Measurements from ENCODE around the gene MAFG. TPM values are rescaled to one million over a fixed set of nuclear protein-coding genes. Genes with fewer than 3 reads are reported as not detected.

Gene MAFG
- total and polyA plus RNA-seq, 2 of the 13 experiments (the other 11 are each of a cell fraction or from before 2014, with no cell fraction given), result 14.5 to 20.0 TPM

DNA sequence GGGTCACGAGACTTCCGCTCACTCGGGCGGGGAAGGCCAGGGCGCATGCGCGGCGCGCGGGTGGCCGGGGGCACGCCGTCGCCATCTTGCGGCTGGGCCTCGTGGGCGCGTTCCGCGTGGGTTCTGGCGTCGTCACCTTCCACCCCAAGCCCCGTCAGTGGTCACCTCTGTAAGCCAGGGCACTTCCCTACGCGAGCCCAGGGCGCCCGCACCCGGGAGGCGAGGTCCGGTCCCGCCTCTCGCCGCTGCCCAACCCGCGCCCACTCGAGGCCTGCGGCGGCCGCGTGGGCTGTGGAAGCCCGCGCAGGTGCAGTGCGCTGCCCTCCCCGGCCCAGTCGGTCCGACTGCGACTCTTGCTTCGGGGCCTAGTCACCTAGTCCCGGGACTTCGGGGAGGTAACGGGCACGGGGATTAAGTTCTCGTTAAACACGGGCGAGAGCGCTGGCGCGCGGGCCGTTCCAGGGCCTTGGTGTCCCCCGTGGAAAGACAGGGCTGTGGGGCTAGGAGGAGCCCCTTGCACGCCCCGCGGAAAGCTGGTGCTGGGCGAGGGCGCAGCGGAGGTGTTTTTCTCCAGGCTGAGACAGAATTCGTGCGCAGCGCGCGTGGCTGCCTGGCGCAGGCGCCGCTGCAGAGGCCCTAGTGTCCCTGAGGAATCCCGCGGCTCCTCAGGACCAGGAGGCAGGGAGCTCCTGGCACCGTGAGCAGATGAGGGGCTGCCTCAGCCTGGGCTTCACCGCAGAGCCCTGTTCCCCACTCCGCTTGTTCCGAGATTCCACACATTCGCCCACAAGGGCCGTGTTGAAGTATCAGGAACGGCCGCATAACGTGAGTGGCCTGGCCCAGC, 55.9 kb downstream of the MAFG start (continued):
- TF ChIP-seq, protein P1, sequence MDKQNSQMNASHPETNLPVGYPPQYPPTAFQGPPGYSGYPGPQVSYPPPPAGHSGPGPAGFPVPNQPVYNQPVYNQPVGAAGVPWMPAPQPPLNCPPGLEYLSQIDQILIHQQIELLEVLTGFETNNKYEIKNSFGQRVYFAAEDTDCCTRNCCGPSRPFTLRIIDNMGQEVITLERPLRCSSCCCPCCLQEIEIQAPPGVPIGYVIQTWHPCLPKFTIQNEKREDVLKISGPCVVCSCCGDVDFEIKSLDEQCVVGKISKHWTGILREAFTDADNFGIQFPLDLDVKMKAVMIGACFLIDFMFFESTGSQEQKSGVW (CRISPR knock-in tag; IDR thresholded peaks at IDR 0.05; ENCODE audit: borderline replicate concordance), result peak; percentile 97; the same call in 1 of the 2 replicates
- TF ChIP-seq, protein P2, sequence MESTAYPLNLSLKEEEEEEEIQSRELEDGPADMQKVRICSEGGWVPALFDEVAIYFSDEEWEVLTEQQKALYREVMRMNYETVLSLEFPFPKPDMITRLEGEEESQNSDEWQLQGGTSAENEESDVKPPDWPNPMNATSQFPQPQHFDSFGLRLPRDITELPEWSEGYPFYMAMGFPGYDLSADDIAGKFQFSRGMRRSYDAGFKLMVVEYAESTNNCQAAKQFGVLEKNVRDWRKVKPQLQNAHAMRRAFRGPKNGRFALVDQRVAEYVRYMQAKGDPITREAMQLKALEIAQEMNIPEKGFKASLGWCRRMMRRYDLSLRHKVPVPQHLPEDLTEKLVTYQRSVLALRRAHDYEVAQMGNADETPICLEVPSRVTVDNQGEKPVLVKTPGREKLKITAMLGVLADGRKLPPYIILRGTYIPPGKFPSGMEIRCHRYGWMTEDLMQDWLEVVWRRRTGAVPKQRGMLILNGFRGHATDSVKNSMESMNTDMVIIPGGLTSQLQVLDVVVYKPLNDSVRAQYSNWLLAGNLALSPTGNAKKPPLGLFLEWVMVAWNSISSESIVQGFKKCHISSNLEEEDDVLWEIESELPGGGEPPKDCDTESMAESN (CRISPR knock-in tag; conservative IDR thresholded peaks at IDR 0.05), result peak; percentile 95
- TF ChIP-seq MATR3 (CRISPR knock-in tag; IDR thresholded peaks at IDR 0.05) (peak; percentile 69; the same call in 1 of the 2 replicates), ZNF343 (CRISPR knock-in tag; IDR thresholded peaks at IDR 0.05) (peak; percentile 91), ZNF772 (CRISPR knock-in tag; IDR thresholded peaks at IDR 0.05) (0 out of 2 replicates have a peak, but pooled peaks have one; percentile 81), FOSL2 (CRISPR knock-in tag; IDR thresholded peaks at IDR 0.05) (peak; percentile 60; the same call in 1 of the 2 replicates), ZNF136 (CRISPR knock-in tag; IDR thresholded peaks at IDR 0.05; ENCODE audit: low read depth) (no peak), ZNF652 (CRISPR knock-in tag; IDR thresholded peaks at IDR 0.05; ENCODE audit: borderline replicate concordance, low read depth) (no peak), ZNF691 (CRISPR knock-in tag; IDR thresholded peaks at IDR 0.05; ENCODE audit: borderline replicate concordance, low read depth) (peak; percentile 89), FOXK1 (CRISPR knock-in tag; IDR thresholded peaks at IDR 0.05; ENCODE audit: borderline replicate concordance, low read depth) (peak; percentile 62; the same call in 1 of the 2 replicates), TERF1 (CRISPR knock-in tag; IDR thresholded peaks at IDR 0.05) (0 out of 2 replicates have a peak, but pooled peaks have one; percentile 75), YY1 (IDR thresholded peaks at IDR 0.05; ENCODE audit: insufficient read depth, insufficient replicate concordance, low read depth, low read length) (peak; percentile 97), NCOA2 (CRISPR knock-in tag; IDR thresholded peaks at IDR 0.05) (no peak; the same call in 1 of the 2 replicates), SETDB1 (CRISPR knock-in tag; IDR thresholded peaks at IDR 0.05; ENCODE audit: borderline replicate concordance) (no peak), KLF11 (CRISPR knock-in tag; IDR thresholded peaks at IDR 0.05) (0 out of 2 replicates have a peak, but pooled peaks have one; percentile 84), ZNF20 (CRISPR knock-in tag; IDR thresholded peaks at IDR 0.05) (peak; percentile 38; the same call in 1 of the 2 replicates), ELF4 (CRISPR knock-in tag; IDR thresholded peaks at IDR 0.05; ENCODE audit: borderline replicate concordance) (peak; percentile 95), DDIT3 (CRISPR knock-in tag; IDR thresholded peaks at IDR 0.05) (0 out of 2 replicates have a peak, but pooled peaks have one; percentile 73)
- TF ChIP-seq, protein P3, sequence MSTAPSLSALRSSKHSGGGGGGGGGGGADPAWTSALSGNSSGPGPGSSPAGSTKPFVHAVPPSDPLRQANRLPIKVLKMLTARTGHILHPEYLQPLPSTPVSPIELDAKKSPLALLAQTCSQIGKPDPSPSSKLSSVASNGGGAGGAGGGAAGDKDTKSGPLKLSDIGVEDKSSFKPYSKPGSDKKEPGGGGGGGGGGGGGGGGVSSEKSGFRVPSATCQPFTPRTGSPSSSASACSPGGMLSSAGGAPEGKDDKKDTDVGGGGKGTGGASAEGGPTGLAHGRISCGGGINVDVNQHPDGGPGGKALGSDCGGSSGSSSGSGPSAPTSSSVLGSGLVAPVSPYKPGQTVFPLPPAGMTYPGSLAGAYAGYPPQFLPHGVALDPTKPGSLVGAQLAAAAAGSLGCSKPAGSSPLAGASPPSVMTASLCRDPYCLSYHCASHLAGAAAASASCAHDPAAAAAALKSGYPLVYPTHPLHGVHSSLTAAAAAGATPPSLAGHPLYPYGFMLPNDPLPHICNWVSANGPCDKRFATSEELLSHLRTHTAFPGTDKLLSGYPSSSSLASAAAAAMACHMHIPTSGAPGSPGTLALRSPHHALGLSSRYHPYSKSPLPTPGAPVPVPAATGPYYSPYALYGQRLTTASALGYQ (CRISPR knock-in tag; IDR thresholded peaks at IDR 0.05), result 0 out of 2 replicates have a peak, but pooled peaks have one; percentile 14
- TF ChIP-seq, protein P4, sequence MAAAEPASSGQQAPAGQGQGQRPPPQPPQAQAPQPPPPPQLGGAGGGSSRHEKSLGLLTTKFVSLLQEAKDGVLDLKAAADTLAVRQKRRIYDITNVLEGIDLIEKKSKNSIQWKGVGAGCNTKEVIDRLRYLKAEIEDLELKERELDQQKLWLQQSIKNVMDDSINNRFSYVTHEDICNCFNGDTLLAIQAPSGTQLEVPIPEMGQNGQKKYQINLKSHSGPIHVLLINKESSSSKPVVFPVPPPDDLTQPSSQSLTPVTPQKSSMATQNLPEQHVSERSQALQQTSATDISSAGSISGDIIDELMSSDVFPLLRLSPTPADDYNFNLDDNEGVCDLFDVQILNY (CRISPR knock-in tag; conservative IDR thresholded peaks at IDR 0.05), result peak; percentile 62

Measured in HepG2 (cell line).